Retinal pigment epithelial cell (primary cell): ENCODE data around the gene VPS13D.
"Not testable (repeated sequence)": the region's sequence is repeated elsewhere in the genome, so short reads cannot be mapped to it uniquely, and the experiment has no call there.

Experiments
- DNase-seq: peaks from one replicate; pipeline ENCODE4 v3.0.0-alpha.2; 2010; ENCODE audit warnings: low read depth
- H3K4me3 ChIP-seq: 2 replicates; pipeline ENCODE4 v1.5.1; 2011; ENCODE audit warnings: mild to moderate bottlenecking, low read length, control low read depth, moderate library complexity
- CTCF ChIP-seq: conservative IDR thresholded peaks from 2 replicates; pipeline ENCODE4 v1.5.1; 2011; ENCODE audit warnings: low read depth, low read length, control low read depth, inconsistent platforms

Gene VPS13D

GRCh38 chr1:12315146-12315545 lies 85.3 kb downstream of the VPS13D start:
- no peak overlapping the region for H3K4me3 ChIP-seq
- TF ChIP-seq CTCF, result no peak
- no peak for DNase-seq

- peak; percentile 7 for DNase-seq
- no peak for TF ChIP-seq CTCF
- no peak overlapping the region for H3K4me3 ChIP-seq
These were observed 86.5 kb downstream of the VPS13D start for GRCh38 chr1:12316331-12316730.

GRCh38 chr1:12320486-12320885 lies 90.7 kb downstream of the VPS13D start:
- no peak overlapping the region for H3K4me3 ChIP-seq
- TF ChIP-seq CTCF, result no peak
- DNase-seq, result no peak

GRCh38 chr1:12324423-12324822 lies 94.6 kb downstream of the VPS13D start:
- TF ChIP-seq CTCF, result no peak
- DNase-seq, result no peak
- no peak overlapping the region for H3K4me3 ChIP-seq

- not testable (repeated sequence) for DNase-seq, H3K4me3 ChIP-seq
These were observed 95.1 kb downstream of the VPS13D start for GRCh38 chr1:12324973-12325372.

- DNase-seq, result no peak
- H3K4me3 ChIP-seq, result no peak overlapping the region
- TF ChIP-seq CTCF, result no peak
These were observed 97.2 kb downstream of the VPS13D start for GRCh38 chr1:12326986-12327385.

GRCh38 chr1:12327566-12327965 lies 97.7 kb downstream of the VPS13D start:
- H3K4me3 ChIP-seq, result no peak overlapping the region
- no peak for TF ChIP-seq CTCF
- DNase-seq, result no peak
